Activated CD4-positive, CD25-positive, alpha-beta regulatory T cell treated with anti-CD3 and anti-CD28 coated beads, Interleukin-2, amount 50 U/mL, for 16 hours (primary cell): ENCODE results near the gene CPED1.
"Not testable (repeated sequence)": the region's sequence is repeated elsewhere in the genome, so short reads cannot be mapped to it uniquely, and the experiment has no call there.

Source experiments
- DNase-seq: peaks from one replicate; pipeline ENCODE4 v3.0.0-alpha.2; 2020; ENCODE audit warnings: low read depth, low spot score

CPED1 gene

DNA sequence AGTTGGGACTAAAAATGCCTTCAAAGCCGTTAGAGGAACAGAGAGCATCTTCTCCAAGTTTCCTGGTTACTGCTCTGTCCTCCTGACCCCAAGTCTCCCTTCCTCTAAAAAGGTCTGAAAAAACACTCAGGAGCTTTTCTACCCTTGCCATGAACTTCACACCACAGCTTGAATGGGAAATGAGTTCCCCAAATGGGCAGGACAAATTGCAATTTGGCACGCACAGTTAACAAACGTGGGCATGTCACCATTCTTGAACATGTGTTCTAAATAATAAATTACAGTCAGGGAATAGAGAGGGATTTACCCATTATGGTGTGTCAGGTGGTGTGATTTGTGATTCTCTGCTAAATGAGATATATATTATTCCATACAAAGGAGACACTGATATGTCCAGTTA, 249.1 kb downstream of the CPED1 start:
- DNase-seq: no peak

DNA sequence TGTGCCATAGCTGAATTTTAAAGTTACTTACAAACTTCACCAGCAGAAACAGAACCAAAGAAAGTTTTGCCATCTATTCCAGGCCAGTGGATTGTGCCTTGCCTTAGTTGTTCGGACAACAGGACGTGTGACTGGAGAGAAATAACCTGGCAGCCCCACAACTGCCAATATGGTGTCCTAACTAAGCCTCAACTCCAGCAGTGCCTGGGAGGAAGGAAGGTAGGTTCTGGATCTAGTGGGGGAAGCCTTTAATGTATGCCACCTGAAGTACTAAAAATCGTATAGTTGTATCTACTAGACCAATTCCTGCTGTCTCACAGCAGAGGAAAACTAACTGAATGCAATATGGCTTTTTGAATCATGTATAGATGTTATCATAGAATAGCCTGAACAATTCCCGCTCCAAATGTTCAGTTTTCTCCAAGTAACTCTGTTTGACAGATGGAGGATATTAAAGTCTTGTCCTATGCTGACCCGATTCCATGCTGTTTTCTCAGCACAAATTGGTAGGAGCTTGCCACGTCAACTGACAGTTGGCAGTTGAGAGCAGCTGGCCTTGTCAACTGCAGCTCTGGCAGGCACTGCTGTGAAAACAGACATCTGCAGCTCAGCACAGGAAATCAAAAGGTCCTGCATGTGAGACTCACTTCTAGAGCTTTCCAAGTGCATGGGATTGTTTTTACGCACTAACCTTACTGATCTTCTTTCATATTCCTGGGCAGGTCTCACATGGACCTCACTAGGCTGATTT, 255.8 kb downstream of the CPED1 start:
- no peak for DNase-seq

DNA sequence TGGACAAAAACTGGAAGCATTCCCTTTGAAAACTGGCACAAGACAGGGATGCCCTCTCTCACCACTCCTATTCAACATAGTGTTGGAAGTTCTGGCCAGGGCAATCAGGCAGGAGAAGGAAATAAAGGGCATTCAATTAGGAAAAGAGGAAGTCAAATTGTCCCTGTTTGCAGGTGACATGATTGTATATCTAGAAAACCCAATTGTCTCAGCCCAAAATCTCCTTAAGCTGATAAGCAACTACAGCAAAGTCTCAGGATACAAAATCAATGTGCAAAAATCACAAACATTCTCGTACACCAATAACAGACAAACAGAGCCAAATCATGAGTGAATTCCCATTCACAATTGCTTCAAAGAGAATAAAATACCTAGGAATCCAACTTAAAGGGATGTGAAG, 262.9 kb downstream of the CPED1 start:
- DNase-seq: not testable (repeated sequence)

DNA sequence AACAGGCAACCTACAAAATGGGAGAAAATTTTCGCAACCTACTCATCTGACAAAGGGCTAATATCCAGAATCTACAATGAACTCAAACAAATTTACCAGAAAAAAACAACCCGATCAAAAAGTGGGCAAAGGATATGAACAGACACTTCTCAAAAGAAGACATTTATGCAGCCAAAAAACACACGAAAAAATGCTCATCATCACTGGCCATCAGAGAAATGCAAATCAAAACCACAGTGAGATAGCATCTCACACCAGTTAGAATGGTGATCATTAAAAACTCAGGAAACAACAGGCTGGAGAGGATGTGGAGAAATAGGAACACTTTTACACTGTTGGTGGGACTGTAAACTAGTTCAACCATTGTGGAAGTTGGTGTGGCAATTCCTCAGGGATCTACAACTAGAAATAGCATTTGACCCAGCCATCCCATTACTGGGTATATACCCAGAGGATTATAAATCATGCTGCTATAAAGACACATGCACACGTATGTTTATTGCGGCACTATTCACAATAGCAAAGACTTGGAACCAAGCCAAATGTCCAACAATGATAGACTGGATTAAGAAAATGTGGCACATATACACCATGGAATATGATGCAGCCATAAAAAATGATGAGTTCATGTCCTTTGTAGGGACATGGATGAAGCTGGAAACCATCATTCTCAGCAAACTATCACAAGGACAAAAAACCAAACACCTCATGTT, 264.2 kb downstream of the CPED1 start:
- DNase-seq: not testable (repeated sequence)

DNA sequence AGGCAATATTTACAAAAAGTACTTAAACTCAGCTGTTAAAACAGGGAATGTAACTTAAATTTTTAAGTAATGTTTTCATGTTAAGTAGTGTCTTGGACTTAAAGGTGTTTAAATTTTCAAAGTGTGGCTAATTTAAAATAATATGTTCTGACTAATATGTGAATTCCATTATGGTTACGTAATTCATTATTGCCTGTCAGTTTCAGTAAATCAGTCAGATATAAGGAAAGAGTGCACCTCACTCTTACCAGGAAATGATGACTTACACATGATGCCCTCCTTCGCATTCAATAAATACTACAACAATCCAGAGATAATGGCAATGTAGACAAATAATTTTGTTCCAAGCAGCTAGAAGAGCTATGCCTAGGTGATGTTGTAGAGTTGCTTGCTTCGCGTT, 271.3 kb downstream of the CPED1 start:
- DNase-seq: no peak

DNA sequence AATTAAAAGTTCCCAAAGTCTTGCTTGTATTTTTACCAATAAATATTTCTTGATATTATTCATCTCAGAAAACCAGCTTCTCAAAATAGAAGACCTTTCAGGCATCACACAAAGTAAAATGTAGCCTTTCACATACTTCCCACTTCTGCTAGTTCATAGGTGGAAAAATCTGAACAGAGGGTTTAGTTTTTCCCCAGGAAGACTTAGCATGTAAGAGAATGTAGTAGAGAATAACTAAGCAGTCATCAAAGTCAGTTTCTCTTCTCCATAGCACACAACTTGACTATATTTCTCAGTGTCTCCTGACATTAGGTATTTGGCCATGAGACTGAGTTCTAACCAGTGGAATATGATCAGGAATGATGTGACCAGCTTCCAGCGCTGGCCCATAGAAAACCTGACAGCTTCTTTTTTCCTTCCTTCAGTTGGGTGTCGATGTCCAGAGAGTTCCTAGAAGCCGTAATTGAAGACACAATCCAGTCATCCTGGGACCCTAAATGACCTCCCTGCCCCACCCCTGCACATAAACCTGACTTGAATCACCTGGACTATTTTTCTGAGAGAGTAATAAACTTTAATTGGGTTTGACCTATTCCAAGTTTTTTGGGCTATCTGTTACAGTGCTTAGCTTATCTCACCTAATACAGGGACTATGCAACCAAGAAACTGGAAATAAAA, 272.8 kb downstream of the CPED1 start:
- DNase-seq: no peak

DNA sequence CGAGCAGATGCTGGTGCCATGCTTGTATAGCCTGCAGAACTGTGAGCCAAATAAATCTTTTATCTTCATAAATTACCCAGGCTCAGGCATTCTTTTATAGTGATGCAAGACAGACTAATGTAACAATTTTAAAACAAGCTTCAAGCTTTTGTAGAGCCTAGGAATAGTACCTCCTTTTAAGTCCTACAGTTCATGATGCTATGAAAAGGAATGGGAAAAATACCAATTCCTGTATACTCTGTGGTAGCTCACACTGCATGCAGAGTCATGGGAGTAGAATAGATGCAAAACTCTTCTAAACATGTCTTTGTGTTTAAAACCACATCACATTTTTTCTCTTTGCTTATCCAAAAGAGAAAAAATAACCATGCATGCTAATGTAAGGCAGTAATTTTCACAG, 273.7 kb downstream of the CPED1 start:
- DNase-seq: no peak

DNA sequence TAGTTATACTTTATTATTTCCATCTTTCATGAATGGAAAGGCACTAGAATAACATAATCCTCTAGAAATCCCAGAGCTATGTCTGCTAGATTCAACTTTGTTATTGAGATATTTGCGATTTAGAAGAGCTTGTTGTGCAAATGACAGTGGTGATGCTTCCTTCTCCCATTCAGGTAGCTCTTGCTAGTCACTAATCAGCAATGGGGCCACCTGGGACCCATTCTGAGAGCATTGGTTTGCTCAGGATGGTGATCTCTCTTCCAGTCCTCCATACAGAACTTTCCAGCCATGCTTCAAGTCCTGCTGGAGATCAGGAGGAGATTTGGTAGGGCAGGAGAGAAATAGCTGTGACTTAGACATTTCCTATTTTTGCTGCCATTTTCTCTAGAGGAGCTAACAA, 274.5 kb downstream of the CPED1 start:
- no peak for DNase-seq

DNA sequence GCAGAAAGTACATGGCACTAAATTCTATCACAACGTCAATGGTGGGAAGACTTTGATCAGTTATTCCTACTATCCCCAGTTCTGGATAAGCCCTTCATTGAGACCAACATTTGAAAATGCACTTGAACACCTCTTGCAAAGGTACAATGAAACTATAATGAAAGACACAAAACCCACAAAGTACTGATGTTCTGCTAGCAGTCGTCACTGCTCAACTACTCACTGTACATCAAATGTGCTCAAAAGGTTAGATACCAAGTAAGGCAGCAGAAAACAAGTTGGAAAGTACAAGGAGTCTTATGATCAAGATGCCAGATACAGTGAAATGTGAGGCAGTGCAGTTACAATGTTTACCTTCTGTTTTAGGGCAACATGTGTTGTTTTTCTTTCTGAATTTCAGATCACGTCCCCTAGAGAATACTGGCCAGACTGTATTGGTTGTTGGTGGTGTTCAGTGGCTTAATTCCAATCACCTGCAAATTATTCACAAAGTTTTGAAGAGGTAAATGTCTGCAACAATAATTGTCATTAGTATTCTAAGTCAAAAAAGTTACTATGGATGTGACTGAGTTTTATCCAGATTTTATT, 277.9 kb downstream of the CPED1 start:
- no peak for DNase-seq

DNA sequence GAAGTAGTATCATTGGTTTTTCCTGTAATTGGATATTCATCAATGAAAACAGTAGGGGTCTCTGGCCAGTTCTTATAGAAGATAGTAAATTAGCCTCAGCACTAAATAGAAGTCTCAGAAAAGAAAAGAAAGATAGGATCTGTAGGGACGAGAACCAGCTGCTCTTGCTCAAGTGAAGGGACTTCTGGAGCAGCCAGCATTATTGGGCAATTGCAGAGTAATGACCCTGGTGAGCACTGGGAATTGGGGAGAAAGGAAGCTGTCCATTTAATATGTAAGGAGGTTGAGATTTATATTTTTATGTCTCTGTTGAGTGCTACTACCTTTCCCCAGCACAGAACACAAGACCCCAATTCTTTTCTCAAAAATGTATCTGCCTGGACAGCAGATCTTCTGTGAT, 279.1 kb downstream of the CPED1 start:
- no peak for DNase-seq

DNA sequence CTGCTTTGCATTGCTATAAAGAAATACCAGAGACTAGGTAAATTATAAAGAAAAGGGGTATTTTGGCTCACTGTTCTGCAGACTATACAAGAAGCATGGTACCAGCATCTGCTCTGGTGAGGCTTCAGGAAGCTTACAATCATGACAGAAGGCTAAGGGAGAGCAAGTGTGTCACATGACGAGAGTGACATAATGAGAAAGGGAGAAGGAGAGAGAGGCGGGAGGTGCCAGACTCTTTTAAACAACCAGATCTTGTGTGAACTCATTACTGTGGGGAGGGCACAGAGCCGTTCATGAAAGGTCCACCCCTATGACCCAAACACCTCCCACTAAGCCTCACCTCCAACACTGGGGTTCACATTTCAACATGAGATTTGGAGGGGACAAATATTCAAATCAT, 281.3 kb downstream of the CPED1 start:
- no peak for DNase-seq

DNA sequence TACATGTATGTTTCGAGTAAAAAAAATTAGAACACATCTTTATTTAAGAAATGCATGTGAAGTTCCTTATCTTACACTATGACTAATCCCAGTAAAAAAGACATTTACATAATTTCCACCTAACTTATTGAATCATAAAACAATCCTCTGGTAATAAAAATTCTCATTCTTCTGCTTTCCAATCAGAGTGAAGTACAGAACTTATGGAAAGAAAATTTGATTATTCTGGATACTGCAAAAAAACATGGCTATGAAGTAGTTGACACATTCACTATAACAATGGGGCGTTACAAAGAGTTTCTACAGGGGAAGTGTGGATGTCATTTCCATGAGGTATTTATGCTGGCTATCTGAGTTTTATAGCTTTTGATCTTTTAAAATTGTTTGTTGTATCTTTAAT, 282.6 kb downstream of the CPED1 start:
- DNase-seq: no peak

DNA sequence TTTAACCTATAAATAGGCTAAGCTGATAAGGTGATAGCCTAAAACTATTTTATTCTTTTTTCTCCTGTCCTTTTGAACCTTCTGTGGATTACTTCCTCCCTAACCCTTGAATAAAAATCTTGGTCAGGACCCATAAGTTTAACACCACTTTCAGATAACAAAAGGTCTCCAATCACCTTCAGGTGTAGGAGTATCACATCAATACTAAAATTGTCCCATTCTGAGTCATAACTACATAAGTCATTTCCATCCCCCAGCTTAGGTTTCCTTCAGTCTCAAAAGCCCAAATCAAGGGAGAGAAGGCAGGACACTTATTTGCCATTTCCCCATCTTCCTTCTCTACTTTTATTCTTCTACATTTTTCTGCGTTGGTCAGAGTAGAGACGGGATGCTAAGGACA, 283.4 kb downstream of the CPED1 start:
- DNase-seq: no peak

DNA sequence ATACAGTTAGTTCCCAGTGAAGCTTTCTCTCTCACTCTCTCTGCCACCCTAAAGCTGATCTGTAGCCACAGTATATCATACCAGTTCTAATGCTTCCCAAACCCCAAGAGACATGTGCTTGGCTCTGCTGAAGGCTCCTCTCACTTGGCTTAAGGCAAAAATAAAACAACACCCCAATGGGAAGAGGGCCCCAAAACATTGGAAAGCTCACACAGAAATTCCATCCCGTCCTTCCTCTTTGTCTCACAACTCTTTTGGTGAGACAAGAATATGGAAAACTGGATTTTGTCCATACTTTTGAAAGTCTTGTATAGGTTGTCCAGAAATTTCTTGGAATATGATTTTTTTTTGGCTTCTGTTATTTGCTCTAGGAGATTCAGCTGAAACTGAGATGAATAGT, 284.2 kb downstream of the CPED1 start:
- DNase-seq: no peak

DNA sequence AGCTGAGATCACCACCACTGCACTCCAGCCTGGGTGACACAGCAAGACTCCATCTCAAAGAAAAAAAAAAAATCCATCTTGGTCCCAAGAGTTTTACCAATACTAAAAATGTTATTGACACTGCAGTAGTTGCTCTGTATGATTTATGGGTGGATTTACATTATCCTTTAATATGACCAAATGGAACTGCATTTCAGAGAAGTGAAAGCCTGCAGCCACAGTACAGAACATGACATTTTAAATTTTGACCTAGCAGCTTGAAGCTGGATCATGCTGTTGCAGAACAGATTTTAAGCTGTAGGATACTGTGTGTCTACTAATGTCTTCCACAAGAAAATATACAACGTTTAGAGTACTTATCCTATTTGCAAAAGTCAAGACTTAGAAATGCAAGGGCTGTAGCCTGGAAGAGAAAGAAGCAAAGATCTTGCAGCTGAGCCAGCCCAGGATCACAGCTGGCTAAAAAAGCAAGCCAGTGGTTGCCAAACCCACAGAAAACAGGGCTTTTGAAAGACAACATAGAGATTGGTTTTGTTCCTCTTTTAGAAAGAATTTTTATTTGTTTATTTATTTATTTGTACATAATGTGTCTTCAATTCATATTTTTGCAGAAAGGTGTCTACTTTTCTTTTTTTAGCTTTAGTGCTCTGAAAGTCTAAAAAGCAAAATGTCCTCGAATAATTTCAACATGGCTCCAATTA, 285.1 kb downstream of the CPED1 start:
- no peak for DNase-seq

DNA sequence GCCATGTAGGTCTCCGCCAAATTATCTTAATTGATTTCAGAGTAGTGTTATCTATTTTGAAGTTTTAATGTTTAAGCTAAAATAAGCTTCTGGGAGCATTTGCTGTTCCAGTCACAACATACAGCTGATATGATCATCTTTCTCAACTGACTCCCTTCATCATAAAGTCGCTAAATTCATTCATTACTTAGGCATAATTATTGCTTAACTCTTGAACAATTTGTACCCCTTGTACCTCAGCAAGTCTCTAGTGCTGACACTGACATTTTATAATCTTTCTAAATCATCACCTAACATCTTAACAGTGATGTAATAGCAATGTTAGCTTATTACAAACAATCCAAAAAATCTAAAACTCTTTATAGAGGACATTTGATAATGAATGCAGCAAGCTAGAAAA, 286.0 kb downstream of the CPED1 start:
- no peak for DNase-seq

DNA sequence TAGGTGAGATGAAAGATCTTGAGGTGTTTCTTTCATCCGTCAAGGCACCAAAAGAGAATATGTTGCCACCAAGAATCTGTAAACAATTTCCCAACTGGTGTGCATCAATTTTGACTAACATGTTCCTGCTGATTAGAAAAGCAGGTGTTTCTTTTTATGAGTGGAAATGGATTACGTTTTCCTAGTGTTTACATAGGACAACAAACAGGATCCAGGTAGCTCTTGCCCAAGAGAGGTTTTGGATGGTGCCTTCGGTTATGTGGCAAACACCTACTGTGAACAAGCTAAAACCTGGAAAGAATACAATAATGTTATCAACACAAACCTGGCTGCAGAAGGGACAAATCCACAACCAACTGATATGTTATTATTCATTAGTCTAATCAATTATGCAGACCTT, 286.7 kb downstream of the CPED1 start:
- DNase-seq: no peak

DNA sequence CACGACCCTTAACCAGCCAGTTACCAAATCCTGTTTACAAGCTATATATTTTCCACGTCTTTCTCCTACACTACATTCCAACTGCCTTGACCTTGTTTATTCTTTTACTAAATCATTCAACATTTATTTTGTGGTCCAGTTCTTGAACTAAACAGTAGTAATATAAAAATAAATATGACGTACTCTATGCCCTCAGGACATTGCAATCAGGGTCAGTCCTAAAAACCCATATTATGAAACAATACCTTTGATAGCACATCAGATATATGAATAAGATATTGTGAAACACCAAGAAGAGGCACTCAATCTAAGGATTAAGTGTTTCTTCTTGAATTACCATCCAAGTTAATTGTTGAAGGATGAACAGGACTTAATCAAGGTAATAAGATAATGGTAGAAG, 287.8 kb downstream of the CPED1 start:
- no peak for DNase-seq

DNA sequence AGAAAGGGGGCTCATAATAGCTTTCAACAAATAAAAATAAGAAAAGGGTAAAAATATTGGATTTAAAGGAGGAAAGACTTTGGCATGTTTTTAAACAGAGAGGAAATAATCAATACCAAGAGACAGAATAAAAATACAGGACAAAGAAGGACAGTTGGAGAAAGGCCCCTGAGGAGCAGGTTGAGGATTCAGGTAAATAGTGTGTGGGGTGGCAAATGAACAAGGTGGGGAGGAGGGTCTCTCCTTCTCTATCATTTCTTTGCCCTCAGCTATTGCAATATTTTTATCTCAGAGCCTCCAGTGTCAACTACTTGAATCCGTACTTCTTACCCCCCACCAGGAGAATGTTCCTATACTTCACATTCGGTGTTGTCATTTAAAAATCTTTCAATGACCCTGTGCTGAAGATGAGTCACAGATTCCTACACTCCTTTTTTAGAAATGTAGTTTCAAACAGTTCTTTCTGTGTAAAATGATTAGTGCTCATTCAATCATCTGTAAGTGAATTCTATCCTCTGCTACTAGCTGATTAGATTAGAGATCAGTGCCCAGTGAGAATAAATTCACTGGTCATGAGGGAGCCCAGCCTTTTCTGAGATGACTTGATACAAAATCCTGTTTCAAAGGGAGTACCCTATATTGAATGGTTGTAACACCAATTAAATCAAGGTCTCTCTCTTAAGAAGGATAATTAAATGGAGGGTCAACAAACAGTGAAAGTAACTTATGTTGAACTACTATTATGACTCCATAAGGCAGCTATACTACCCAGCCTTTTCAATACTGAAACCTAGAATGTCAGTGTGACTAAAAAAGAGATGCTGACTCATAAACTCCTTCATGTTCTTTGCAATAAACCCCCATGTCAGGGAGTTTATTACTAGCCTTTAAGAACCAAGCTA, 289.9 kb downstream of the CPED1 start:
- DNase-seq: no peak

DNA sequence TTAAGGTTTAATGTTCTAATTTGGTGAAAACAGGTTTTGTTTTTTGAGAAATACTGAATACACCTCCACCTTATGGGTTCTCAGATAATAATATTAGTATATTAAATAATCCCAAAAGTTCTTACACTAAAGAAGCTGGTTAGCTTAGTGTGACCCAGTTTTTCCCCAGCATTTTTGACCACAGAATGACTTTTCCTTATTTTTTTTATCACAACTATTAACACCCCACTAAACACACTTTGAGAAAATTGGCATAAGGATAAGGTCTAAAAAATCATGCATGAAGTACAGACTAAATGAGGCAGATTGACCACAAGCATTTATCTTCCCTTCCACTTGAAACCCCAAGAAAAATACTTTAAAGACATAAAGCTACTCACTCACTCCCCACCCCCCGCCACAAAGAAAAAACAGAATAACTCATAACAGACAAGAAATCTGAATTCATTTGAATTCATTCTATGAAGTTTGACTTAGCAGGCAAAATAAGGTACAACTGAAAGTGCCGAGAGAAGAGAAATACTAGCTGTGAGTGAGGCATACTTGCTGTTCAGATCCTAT, 290.6 kb downstream of the CPED1 start:
- DNase-seq: no peak

DNA sequence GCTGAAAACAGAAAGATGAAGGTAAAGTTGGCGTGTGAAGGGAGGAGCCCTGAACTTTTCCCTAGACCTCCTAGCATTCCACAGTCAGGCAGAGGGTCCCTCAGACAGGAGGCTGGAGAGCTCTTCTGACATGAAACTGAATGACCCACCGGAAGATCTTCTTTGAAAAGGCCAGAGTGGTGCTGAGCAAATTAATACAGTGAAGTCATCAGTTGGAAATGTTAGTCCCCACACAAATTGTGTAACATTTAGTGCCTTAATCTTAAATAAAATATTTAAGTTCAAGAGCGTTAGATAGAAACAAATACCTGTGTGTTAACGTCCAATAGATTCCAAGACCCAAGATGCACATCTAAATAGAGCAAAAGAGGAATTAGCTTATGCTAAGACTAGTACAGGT, 291.3 kb downstream of the CPED1 start:
- DNase-seq: no peak
